A673 (cell line): Measurements from ENCODE around the gene ESRRB. TPM values are rescaled to one million over a fixed set of nuclear protein-coding genes. Genes with fewer than 3 reads are reported as not detected.

Source experiments
- BruUV-seq: library from RNA; stranded (reverse); fragments of 400-500 nt; replicated peaks from 2 replicates; lab custom pipeline; 2021; lab: Mats Ljungman, UMichigan
- CTCF ChIA-PET: fragments of 300-600 bp; sonication (Branson Sonifier 250); formaldehyde crosslinking; loops from one replicate; lab custom pipeline; 2022; ENCODE audit warnings: antibody characterized with exemption; lab: Charles Lee
- POLR2A ChIA-PET: fragments of 300-600 bp; sonication (Branson Sonifier 250); formaldehyde crosslinking; loops from one replicate; lab custom pipeline; 2022; ENCODE audit warnings: antibody characterized with exemption; ENCODE audit not compliant: low non-redundant PET; lab: Charles Lee
- DNase-seq: peaks from one replicate; pipeline ENCODE4 v3.0.0-alpha.2; 2015; ENCODE audit warnings: low spot score
- H3K27ac ChIP-seq: fragments of 200-600 bp; sonication (generic); 2 replicates; pipeline ENCODE4 v1.5.1; 2016; ENCODE audit warnings: mixed run types, low read depth, mild to moderate bottlenecking, mixed read lengths, antibody characterized with exemption, low read length; ENCODE audit not compliant: poor library complexity, severe bottlenecking
- H3K27me3 ChIP-seq: fragments of 200-600 bp; sonication (generic); replicated peaks from 2 replicates; pipeline ENCODE4 v1.6.1; 2017; ENCODE audit warnings: mixed run types, low read depth, mild to moderate bottlenecking, mixed read lengths, antibody characterized with exemption, low read length; ENCODE audit not compliant: insufficient read depth, poor library complexity
- H3K36me3 ChIP-seq: fragments of 200-600 bp; sonication (generic); 2 replicates; pipeline ENCODE4 v1.6.1; 2016; ENCODE audit warnings: mixed run types, mild to moderate bottlenecking, mixed read lengths, antibody characterized with exemption, low read length; ENCODE audit not compliant: insufficient read depth, poor library complexity, severe bottlenecking
- H3K4me1 ChIP-seq: fragments of 200-600 bp; sonication (generic); 2 replicates; pipeline ENCODE4 v1.6.1; 2017; ENCODE audit warnings: mixed run types, mild to moderate bottlenecking, mixed read lengths, antibody characterized with exemption, low read length; ENCODE audit not compliant: insufficient read depth, poor library complexity, severe bottlenecking
- H3K4me3 ChIP-seq: fragments of 200-600 bp; sonication (generic); 2 replicates; pipeline ENCODE4 v1.5.1; 2016; ENCODE audit warnings: low read depth, mixed run types, mild to moderate bottlenecking, mixed read lengths, low read length; ENCODE audit not compliant: poor library complexity, severe bottlenecking
- H3K9me3 ChIP-seq: fragments of 200-600 bp; sonication (generic); 2 replicates; pipeline ENCODE4 v1.6.1; 2016; ENCODE audit warnings: mixed run types, low read depth, mild to moderate bottlenecking, mixed read lengths, antibody characterized with exemption, low read length; ENCODE audit not compliant: poor library complexity, severe bottlenecking
- CTCF ChIP-seq: fragments of 300-800, 200-600 bp; sonication (generic); conservative IDR thresholded peaks from 2 replicates; pipeline ENCODE4 v1.5.1; 2017; ENCODE audit warnings: low read depth, mild to moderate bottlenecking, antibody characterized with exemption, low read length, moderate library complexity, mixed read lengths
- EZH2 ChIP-seq: fragments of 200-600 bp; sonication (generic); IDR thresholded peaks from 2 replicates; pipeline ENCODE4 v1.6.1; 2017; ENCODE audit warnings: borderline replicate concordance, low read depth, mild to moderate bottlenecking, mixed read lengths, antibody characterized with exemption, low read length; ENCODE audit not compliant: poor library complexity, severe bottlenecking
- intact Hi-C: fragments of 100-400 bp; cut with micrococcal nuclease; formaldehyde crosslinking; loops from one replicate; pipeline ENCODE4 v1.10.0; 2022; ENCODE audit not compliant: unreplicated experiment
- total RNA-seq: library from RNA; stranded (reverse); gene quantifications from 2 replicates; pipeline ENCODE4 v1.2.3, GENCODE V29; 2021

The ESRRB gene
- total RNA-seq, 1 experiment from 2014 or later = 0.47 TPM

DNA sequence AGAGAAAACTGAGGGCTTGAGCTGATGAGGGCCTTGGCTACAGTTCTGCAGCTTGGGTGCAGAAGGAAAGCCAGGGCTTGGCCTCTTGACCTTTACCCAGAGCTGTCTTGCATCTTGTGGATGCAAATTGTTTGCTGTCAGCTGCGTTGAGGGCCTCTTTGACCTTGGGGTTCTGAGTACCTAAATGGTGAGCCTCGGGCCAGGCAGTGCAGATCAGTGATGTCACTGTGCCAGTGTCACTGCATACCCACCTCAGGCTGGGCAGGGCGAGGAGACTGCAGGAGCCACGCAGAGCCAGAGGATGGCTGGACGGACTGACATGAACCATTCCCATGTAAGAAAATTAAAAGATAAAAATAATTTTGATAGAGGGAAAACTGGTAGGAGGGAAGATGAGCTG, 18.6 kb downstream of the ESRRB start:
- TF ChIP-seq EZH2 (no peak), CTCF (no peak)
- Histone ChIP-seq H3K4me1 (no peaks in the 10 kb centered on the region), H3K4me3 (no peak overlapping the region), H3K27ac (no peak overlapping the region), H3K27me3 (no peaks in the 10 kb centered on the region), H3K9me3 (no peaks in the 10 kb centered on the region), H3K36me3 (no peaks in the 10 kb centered on the region)
- ChIA-PET CTCF (interaction anchor here (1.2 kb wide), 1 partner anchor 344 kb away, joined by 3 read pairs; no protein-coding TSS in a partner anchor), POLR2A (no interaction called here)
- no peak for DNase-seq
- intact Hi-C loops = no loop called here
- no TSS peak for BruUV-seq

DNA sequence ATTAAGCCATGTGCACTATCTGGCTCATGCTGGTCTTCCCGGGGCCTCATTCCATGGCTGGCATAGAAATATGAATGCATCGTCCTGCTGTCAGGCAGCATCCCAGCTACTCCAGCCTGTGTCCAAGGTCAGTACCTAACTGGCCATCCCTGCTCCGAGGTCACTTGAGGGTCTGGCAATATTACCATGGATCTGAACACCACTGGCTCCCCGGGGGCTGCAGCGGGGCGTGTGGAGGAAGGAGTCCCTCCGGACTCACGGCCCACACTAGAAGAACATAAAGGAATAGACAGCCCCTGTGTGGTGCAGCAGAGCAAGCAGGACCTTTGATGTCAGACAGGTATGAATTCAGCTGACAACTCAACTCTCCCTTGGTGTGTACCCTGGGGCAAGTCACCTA, 19.2 kb downstream of the ESRRB start:
- CTCF ChIA-PET = interaction anchor here (1.2 kb wide), 1 partner anchor 345 kb away, joined by 3 read pairs; no protein-coding TSS in a partner anchor
- Histone ChIP-seq H3K27me3 (no peaks in the 10 kb centered on the region), H3K4me1 (no peaks in the 10 kb centered on the region), H3K9me3 (no peaks in the 10 kb centered on the region), H3K4me3 (no peak overlapping the region), H3K27ac (no peak overlapping the region), H3K36me3 (no peaks in the 10 kb centered on the region)
- no peak for TF ChIP-seq CTCF
- TF ChIP-seq EZH2 = no peak
- POLR2A ChIA-PET = no interaction called here
- intact Hi-C loops = no loop called here
- BruUV-seq = no TSS peak
- DNase-seq = no peak

DNA sequence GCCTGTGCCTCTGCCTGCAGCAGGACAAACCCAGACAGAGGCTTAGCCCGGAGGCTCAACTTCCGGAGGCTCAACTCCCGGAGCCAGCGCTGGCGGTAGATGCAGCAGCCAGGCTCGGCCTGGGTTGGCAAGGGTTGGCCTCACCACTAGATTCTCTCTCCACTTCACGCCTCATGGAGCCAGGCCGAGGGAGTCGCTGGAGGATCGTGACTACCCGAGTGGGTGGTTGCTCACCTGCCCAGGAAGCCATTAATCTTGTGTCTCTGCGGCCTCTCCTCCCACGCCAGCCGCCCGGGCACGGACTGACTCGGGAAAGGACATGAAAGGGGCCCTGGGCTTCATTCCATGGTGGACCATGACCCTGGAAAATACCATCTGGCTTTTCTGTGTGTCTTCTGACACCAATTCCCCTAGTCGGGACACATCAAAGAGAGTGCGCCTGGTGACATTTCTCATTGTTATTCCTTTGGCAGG, 20.8 kb downstream of the ESRRB start:
- TF ChIP-seq EZH2 (no peak), CTCF (no peak)
- Histone ChIP-seq H3K36me3 (no peaks in the 10 kb centered on the region), H3K4me1 (no peaks in the 10 kb centered on the region), H3K27ac (no peak overlapping the region), H3K4me3 (no peak overlapping the region), H3K9me3 (no peaks in the 10 kb centered on the region), H3K27me3 (no peaks in the 10 kb centered on the region)
- intact Hi-C loops = no loop called here
- no TSS peak for BruUV-seq
- CTCF ChIA-PET = no interaction called here
- DNase-seq = no peak
- POLR2A ChIA-PET = no interaction called here
